Endodermal cell (in vitro differentiated cells): ENCODE data around the gene CCKAR. TPM values are rescaled to one million over a fixed set of nuclear protein-coding genes. Genes with fewer than 3 reads are reported as not detected.

Source experiments
- DNase-seq: peaks from one replicate; pipeline ENCODE4 v3.0.0-alpha.2; 2017
- H3K27ac ChIP-seq: 2 replicates; pipeline ENCODE4 v1.5.1; 2013; ENCODE audit warnings: mild to moderate bottlenecking, low read depth, low read length, moderate library complexity
- H3K27me3 ChIP-seq: 2 replicates; pipeline ENCODE4 v1.6.1; 2013; ENCODE audit warnings: mild to moderate bottlenecking, low read length, moderate library complexity; ENCODE audit not compliant: insufficient read depth, control insufficient read depth, poor library complexity, severe bottlenecking
- H3K36me3 ChIP-seq: 2 replicates; pipeline ENCODE4 v1.7.0; 2013; ENCODE audit warnings: mild to moderate bottlenecking, low read length, moderate library complexity; ENCODE audit not compliant: control insufficient read depth, insufficient read depth
- H3K4me1 ChIP-seq: one replicate; pipeline ENCODE4 v1.7.0; 2013; ENCODE audit warnings: low read length; ENCODE audit not compliant: control insufficient read depth, insufficient read depth
- H3K4me3 ChIP-seq: 2 replicates; pipeline ENCODE4 v1.5.1; 2013; ENCODE audit warnings: mild to moderate bottlenecking, low read length, moderate library complexity
- H3K9ac ChIP-seq: 2 replicates; pipeline ENCODE4 v1.6.1; 2013; ENCODE audit warnings: mild to moderate bottlenecking, low read length, moderate library complexity; ENCODE audit not compliant: poor library complexity, severe bottlenecking; ENCODE audit errors: extremely low read depth
- H3K9me3 ChIP-seq: 2 replicates; pipeline ENCODE4 v1.6.1; 2013; ENCODE audit warnings: mild to moderate bottlenecking, low read length, moderate library complexity; ENCODE audit not compliant: control insufficient read depth
- H3K27ac Mint-ChIP-seq: 2 replicates; pipeline ENCODE4 v1.8.0; 2020; ENCODE audit warnings: mixed read lengths
- H3K27me3 Mint-ChIP-seq: 2 replicates; pipeline ENCODE4 v1.8.0; 2021; ENCODE audit warnings: mild to moderate bottlenecking, mixed read lengths; ENCODE audit not compliant: insufficient read depth
- H3K36me3 Mint-ChIP-seq: 2 replicates; pipeline ENCODE4 v1.8.0; 2020; ENCODE audit warnings: low read depth, mixed read lengths
- H3K4me1 Mint-ChIP-seq: 2 replicates; pipeline ENCODE4 v1.8.0; 2020; ENCODE audit warnings: mixed read lengths
- H3K4me3 Mint-ChIP-seq: 2 replicates; pipeline ENCODE4 v1.8.0; 2020; ENCODE audit warnings: mild to moderate bottlenecking, moderate library complexity, mixed read lengths
- H3K9me3 Mint-ChIP-seq: 2 replicates; pipeline ENCODE4 v1.8.0; 2020; ENCODE audit warnings: mild to moderate bottlenecking, mixed read lengths
- CTCF ChIP-seq: fragments of 200-600 bp; sonication (generic); conservative IDR thresholded peaks from 2 replicates; pipeline ENCODE4 v1.5.0; 2021; ENCODE audit warnings: antibody characterized with exemption, mild to moderate bottlenecking
- WGBS, 2 experiments: methylation state at CpG; one replicate each; pipeline versions ENCODE4 v1.1.5 to v1.1.7; 2013; ENCODE audit warnings: missing lambda C conversion rate in 2 of 2, mixed read lengths in 1 of 2; ENCODE audit not compliant: insufficient coverage in 1 of 2, insufficient read length in 1 of 2; 5-methylcytosine and 5-hydroxymethylcytosine counted together
- total RNA-seq, 2 donors: library from RNA; stranded (reverse); fragmentation: NEBNext Ultra II Directional in 1 of 2; extraction: Animal tissue kit (Norgen Biotek cat#: 25700) in 1 of 2; gene quantifications; 2 replicates in 1 of 2; 3 replicates in 1 of 2; pipeline ENCODE4 v1.2.1, GENCODE V29; 2021

Gene CCKAR
- total RNA-seq, 2 donors from 2014 or later = not detected

GRCh38 chr4:26463386-26463785 lies 26.9 kb downstream of the CCKAR start:
- Mint-ChIP-seq H3K27ac (no peak overlapping the region), H3K27me3 (peaks cover 6% of the 10 kb centered on the region), H3K9me3 (no peaks in the 10 kb centered on the region), H3K4me1 (peaks cover 2% of the 10 kb centered on the region), H3K36me3 (no peaks in the 10 kb centered on the region), H3K4me3 (no peak overlapping the region)
- no peaks in the 10 kb centered on the region for H3K36me3 ChIP-seq
- H3K27ac ChIP-seq = no peak overlapping the region
- H3K4me3 ChIP-seq = no peak overlapping the region
- H3K9me3 ChIP-seq = no peaks in the 10 kb centered on the region
- DNase-seq = no peak
- TF ChIP-seq CTCF = no peak
- no peak overlapping the region for H3K9ac ChIP-seq
- peaks cover 9% of the 10 kb centered on the region for H3K27me3 ChIP-seq
- 94 to 100% methylated on average over 1 to 2 of the region's 2 CpGs for WGBS, 2 experiments
- H3K4me1 ChIP-seq = no peaks in the 10 kb centered on the region

- no peak for TF ChIP-seq CTCF
- no peak overlapping the region for H3K27ac ChIP-seq
- H3K4me1 ChIP-seq = no peaks in the 10 kb centered on the region
- no peak overlapping the region for H3K9ac ChIP-seq
- Mint-ChIP-seq H3K9me3 (no peaks in the 10 kb centered on the region), H3K4me1 (peaks cover 2% of the 10 kb centered on the region), H3K27ac (no peak overlapping the region), H3K27me3 (peaks cover 4% of the 10 kb centered on the region), H3K36me3 (no peaks in the 10 kb centered on the region), H3K4me3 (no peak overlapping the region)
- no peaks in the 10 kb centered on the region for H3K36me3 ChIP-seq
- WGBS, 2 experiments = 97% methylated on average over 2 of the region's 2 CpGs; no CpG with 5 or more reads in 1 of the 2 experiments
- DNase-seq = no peak
- peaks cover 4% of the 10 kb centered on the region for H3K27me3 ChIP-seq
- H3K9me3 ChIP-seq = no peaks in the 10 kb centered on the region
- no peak overlapping the region for H3K4me3 ChIP-seq
Observed at GRCh38 chr4:26462874-26463273, 27.4 kb downstream of the CCKAR start.

GRCh38 chr4:26459756-26460530 lies 30.3 kb downstream of the CCKAR start:
- no peak overlapping the region for H3K9ac ChIP-seq
- H3K4me3 ChIP-seq = no peak overlapping the region

More at GRCh38 chr4:26459756-26460530, 30.3 kb downstream of the CCKAR start:
- 90% methylated on average over 5 to 13 of the region's 13 CpGs for WGBS, 2 experiments
- no peak for DNase-seq
- H3K27ac Mint-ChIP-seq = no peak overlapping the region
- Histone ChIP-seq H3K27me3 (peaks cover 4% of the 10 kb centered on the region), H3K27ac (no peak overlapping the region), H3K4me1 (no peaks in the 10 kb centered on the region), H3K36me3 (no peaks in the 10 kb centered on the region), H3K9me3 (no peaks in the 10 kb centered on the region)
- H3K4me1 Mint-ChIP-seq = peaks cover 2% of the 10 kb centered on the region
- no peak overlapping the region for H3K4me3 Mint-ChIP-seq
- H3K9me3 Mint-ChIP-seq = no peaks in the 10 kb centered on the region
- TF ChIP-seq CTCF = no peak
- H3K36me3 Mint-ChIP-seq = no peaks in the 10 kb centered on the region
- peaks cover 4% of the 10 kb centered on the region for H3K27me3 Mint-ChIP-seq
